Measurements from ENCODE around the gene NCAPH2. TPM values are rescaled to one million over a fixed set of nuclear protein-coding genes. Genes with fewer than 3 reads are reported as not detected.

NCAPH2 gene
- total and polyA plus RNA-seq, 4 experiments from 2014 or later, result 36.4 to 81.8 (median 59.0) TPM

GRCh38 chr22:50490531-50491308, 17.3 kb upstream of the NCAPH2 start:
- peak overlapping the region in 3 of 7 donors; percentile 8 to 55 (median 42) for H3K27ac Mint-ChIP-seq
- H3K4me3 ChIP-seq (ENCODE audit: low read length in 2 of 2), result no peak overlapping the region
- no peaks in the 10 kb centered on the region for H3K27me3 Mint-ChIP-seq
- no peak for DNase-seq
- peaks cover 5 to 13% (median 6%) of the 10 kb centered on the region in 4 donors for H3K4me1 Mint-ChIP-seq
- intact Hi-C loops (cut with micrococcal nuclease), result loop anchor here (10.0 kb wide), 1 partner anchor 46 kb away; no protein-coding TSS in a partner anchor
- H3K27ac ChIP-seq (ENCODE audit: low read depth, low read length), result no peak overlapping the region
- peak overlapping the region in 6 of 8 donors; percentile 16 to 61 (median 46) for H3K4me3 Mint-ChIP-seq
- CTCF ChIA-PET (ENCODE audit: partially characterized antibody), result no interaction called here
- no peaks in the 10 kb centered on the region for H3K9me3 ChIP-seq (ENCODE audit: control insufficient read depth in 1 of 2, low read length in 2 of 2)
- H3K9me3 Mint-ChIP-seq, result no peaks in the 10 kb centered on the region
- no peaks in the 10 kb centered on the region for H3K36me3 Mint-ChIP-seq
- peaks cover 8% of the 10 kb centered on the region for H3K4me1 ChIP-seq (ENCODE audit: insufficient read depth, low read length)
- no peaks in the 10 kb centered on the region for H3K27me3 ChIP-seq (ENCODE audit: insufficient read depth, low read length)
- H3K36me3 ChIP-seq (ENCODE audit: insufficient read depth, low read length), result no peaks in the 10 kb centered on the region
- POLR2A ChIA-PET (ENCODE audit: partially characterized antibody), result no interaction called here

- intact Hi-C loops (cut with micrococcal nuclease), result loop anchor here (5.0 to 10.0 kb wide), 2 partner anchors 52 to 225 kb away; partner anchors contain the start of gene MAPK11
- H3K4me1 ChIP-seq (ENCODE audit: insufficient read depth, low read length), result peaks cover 3% of the 10 kb centered on the region
- Mint-ChIP-seq H3K27me3 (no peaks in the 10 kb centered on the region), H3K27ac (no peak overlapping the region), H3K9me3 (no peaks in the 10 kb centered on the region), H3K36me3 (peaks cover 0 to 3% of the 10 kb centered on the region in 2 donors), H3K4me1 (peaks cover 0 to 5% (median under 1%) of the 10 kb centered on the region in 4 donors), H3K4me3 (no peak overlapping the region)
- no peaks in the 10 kb centered on the region for H3K27me3 ChIP-seq (ENCODE audit: insufficient read depth, low read length)
- ChIA-PET CTCF (ENCODE audit: partially characterized antibody) (interaction anchor here (0.7 to 3.7 kb wide), 23 partner anchors 11 to 306 kb away, joined by 3 to 25 read pairs (median 5); partner anchors contain the start of genes HDAC10, LMF2, MIOX and NCAPH2), POLR2A (ENCODE audit: partially characterized antibody) (interaction anchor here (1.5 to 3.4 kb wide), 3 partner anchors 27 to 124 kb away, joined by 5 to 21 read pairs (median 12); partner anchors contain the start of gene SCO2)
- H3K36me3 ChIP-seq (ENCODE audit: insufficient read depth, low read length), result no peaks in the 10 kb centered on the region
- no peaks in the 10 kb centered on the region for H3K9me3 ChIP-seq (ENCODE audit: control insufficient read depth in 1 of 2, low read length in 2 of 2)
- H3K4me3 ChIP-seq (ENCODE audit: low read length in 2 of 2), result no peak overlapping the region
- no peak overlapping the region for H3K27ac ChIP-seq (ENCODE audit: low read depth, low read length)
- no peak for DNase-seq
Measured at GRCh38 chr22:50497093-50497492, 10.9 kb upstream of the NCAPH2 start.

- Histone ChIP-seq H3K4me3 (ENCODE audit: low read length in 2 of 2) (no peak overlapping the region), H3K4me1 (ENCODE audit: insufficient read depth, low read length) (peaks cover 3% of the 10 kb centered on the region), H3K27me3 (ENCODE audit: insufficient read depth, low read length) (no peaks in the 10 kb centered on the region), H3K27ac (ENCODE audit: low read depth, low read length) (no peak overlapping the region), H3K9me3 (ENCODE audit: control insufficient read depth in 1 of 2, low read length in 2 of 2) (no peaks in the 10 kb centered on the region), H3K36me3 (ENCODE audit: insufficient read depth, low read length) (peaks cover 5% of the 10 kb centered on the region)
- H3K36me3 Mint-ChIP-seq, result peaks cover 0 to 3% of the 10 kb centered on the region in 2 donors
- peak overlapping the region in 1 of 7 donors; percentile 30 for H3K27ac Mint-ChIP-seq
- POLR2A ChIA-PET (ENCODE audit: partially characterized antibody), result interaction anchor here (0.9 to 3.4 kb wide), 13 partner anchors 9 to 254 kb away, joined by 3 to 21 read pairs (median 5); partner anchors contain the start of genes ADM2, HDAC10, LMF2 and NCAPH2
- H3K9me3 Mint-ChIP-seq, result no peaks in the 10 kb centered on the region
- DNase-seq, result peak; percentile 66 to 69 (median 68)
- CTCF ChIA-PET (ENCODE audit: partially characterized antibody), result interaction anchor here (0.8 to 3.7 kb wide), 43 partner anchors 9 to 311 kb away, joined by 3 to 25 read pairs (median 5); partner anchors contain the start of genes HDAC10, LMF2, MIOX and NCAPH2
- H3K4me1 Mint-ChIP-seq, result peaks cover 0 to 5% (median under 1%) of the 10 kb centered on the region in 4 donors
- H3K27me3 Mint-ChIP-seq, result no peaks in the 10 kb centered on the region
- no peak overlapping the region for H3K4me3 Mint-ChIP-seq
- intact Hi-C loops (cut with micrococcal nuclease), result loop anchor here (1.0 to 10.0 kb wide), 9 partner anchors 28 to 349 kb away; partner anchors contain the start of gene MAPK11
Measured at GRCh38 chr22:50498322-50498890, 9.6 kb upstream of the NCAPH2 start.

- Histone ChIP-seq H3K4me3 (ENCODE audit: low read length in 2 of 2) (no peak overlapping the region), H3K9me3 (ENCODE audit: control insufficient read depth in 1 of 2, low read length in 2 of 2) (no peaks in the 10 kb centered on the region), H3K4me1 (ENCODE audit: insufficient read depth, low read length) (peaks cover 3% of the 10 kb centered on the region), H3K36me3 (ENCODE audit: insufficient read depth, low read length) (peaks cover 16% of the 10 kb centered on the region), H3K27ac (ENCODE audit: low read depth, low read length) (no peak overlapping the region), H3K27me3 (ENCODE audit: insufficient read depth, low read length) (no peaks in the 10 kb centered on the region)
- intact Hi-C loops (cut with micrococcal nuclease), result no loop called here
- DNase-seq, result no peak
- H3K4me3 Mint-ChIP-seq, result no peak overlapping the region
- ChIA-PET CTCF (ENCODE audit: partially characterized antibody) (interaction anchor here (1.3 to 1.9 kb wide), 5 partner anchors 18 to 120 kb away, joined by 3 to 10 read pairs (median 5); partner anchors contain the start of genes SCO2 and SYCE3), POLR2A (ENCODE audit: partially characterized antibody) (interaction anchor here (1.0 to 3.4 kb wide), 4 partner anchors 26 to 121 kb away, joined by 3 to 21 read pairs (median 14); partner anchors contain the start of gene SCO2)
- peak overlapping the region in 1 of 7 donors; percentile 30 for H3K27ac Mint-ChIP-seq
- H3K9me3 Mint-ChIP-seq, result no peaks in the 10 kb centered on the region
- H3K36me3 Mint-ChIP-seq, result peaks cover 0 to 3% of the 10 kb centered on the region in 2 donors
- no peaks in the 10 kb centered on the region for H3K27me3 Mint-ChIP-seq
- peaks cover 0 to 5% (median under 1%) of the 10 kb centered on the region in 4 donors for H3K4me1 Mint-ChIP-seq
Measured at GRCh38 chr22:50500452-50500851, 7.6 kb upstream of the NCAPH2 start.

GRCh38 chr22:50502096-50502495, 5.9 kb upstream of the NCAPH2 start:
- Mint-ChIP-seq H3K9me3 (no peaks in the 10 kb centered on the region), H3K4me3 (no peak overlapping the region), H3K4me1 (peaks cover under 1 to 7% (median 4%) of the 10 kb centered on the region in 4 donors), H3K36me3 (peaks cover 0 to 6% of the 10 kb centered on the region in 2 donors), H3K27me3 (no peaks in the 10 kb centered on the region), H3K27ac (no peak overlapping the region)
- Histone ChIP-seq H3K27ac (ENCODE audit: low read depth, low read length) (no peak overlapping the region), H3K4me3 (ENCODE audit: low read length in 2 of 2) (no peak overlapping the region), H3K36me3 (ENCODE audit: insufficient read depth, low read length) (peaks cover 22% of the 10 kb centered on the region), H3K4me1 (ENCODE audit: insufficient read depth, low read length) (peaks cover 17% of the 10 kb centered on the region), H3K9me3 (ENCODE audit: control insufficient read depth in 1 of 2, low read length in 2 of 2) (no peaks in the 10 kb centered on the region), H3K27me3 (ENCODE audit: insufficient read depth, low read length) (no peaks in the 10 kb centered on the region)
- intact Hi-C loops (cut with micrococcal nuclease), result no loop called here
- DNase-seq, result no peak
- CTCF ChIA-PET (ENCODE audit: partially characterized antibody), result no interaction called here
- POLR2A ChIA-PET (ENCODE audit: partially characterized antibody), result interaction anchor here (1.9 to 3.2 kb wide), 3 partner anchors 23 to 119 kb away, joined by 5 to 11 read pairs (median 7); partner anchors contain the start of gene SCO2

GRCh38 chr22:50502628-50503474, 5.2 kb upstream of the NCAPH2 start:
- Mint-ChIP-seq H3K27me3 (no peaks in the 10 kb centered on the region), H3K4me3 (no peak overlapping the region), H3K27ac (no peak overlapping the region), H3K4me1 (peaks cover 1 to 9% (median 6%) of the 10 kb centered on the region in 4 donors), H3K36me3 (peaks cover 0 to 10% of the 10 kb centered on the region in 2 donors), H3K9me3 (no peaks in the 10 kb centered on the region)
- H3K9me3 ChIP-seq (ENCODE audit: control insufficient read depth in 1 of 2, low read length in 2 of 2), result no peaks in the 10 kb centered on the region
- no peak for DNase-seq
- no peaks in the 10 kb centered on the region for H3K27me3 ChIP-seq (ENCODE audit: insufficient read depth, low read length)
- H3K27ac ChIP-seq (ENCODE audit: low read depth, low read length), result no peak overlapping the region
- intact Hi-C loops (cut with micrococcal nuclease), result no loop called here
- H3K4me1 ChIP-seq (ENCODE audit: insufficient read depth, low read length), result peaks cover 18% of the 10 kb centered on the region
- peaks cover 22% of the 10 kb centered on the region for H3K36me3 ChIP-seq (ENCODE audit: insufficient read depth, low read length)
- H3K4me3 ChIP-seq (ENCODE audit: low read length in 2 of 2), result no peak overlapping the region
- POLR2A ChIA-PET (ENCODE audit: partially characterized antibody), result interaction anchor here (0.9 to 2.1 kb wide), 3 partner anchors 23 to 118 kb away, joined by 3 to 7 read pairs (median 5); partner anchors contain the start of gene SCO2
- CTCF ChIA-PET (ENCODE audit: partially characterized antibody), result interaction anchor here (1.3 kb wide), 1 partner anchor 23 kb away, joined by 5 read pairs; the partner anchor contains the start of gene SCO2
